Kidney epithelial cell (primary cell): ENCODE data around the gene NAT10. TPM values are rescaled to one million over a fixed set of nuclear protein-coding genes. Genes with fewer than 3 reads are reported as not detected.

ENCODE experiments used
- DNase-seq: peaks from one replicate; pipeline ENCODE4 v3.0.0-alpha.2; 2010; ENCODE audit warnings: low read depth
- H3K27me3 ChIP-seq: 2 replicates; pipeline ENCODE4 v1.6.0; 2011; ENCODE audit warnings: low read length; ENCODE audit not compliant: control insufficient read depth, insufficient read depth
- H3K36me3 ChIP-seq: 2 replicates; pipeline ENCODE4 v1.5.1; 2011; ENCODE audit warnings: low read length; ENCODE audit not compliant: control insufficient read depth, insufficient read depth
- H3K4me3 ChIP-seq: 2 replicates; pipeline ENCODE4 v1.5.1; 2011; ENCODE audit warnings: low read depth, mild to moderate bottlenecking, control low read depth, low read length
- total RNA-seq: library from RNA; depleted of rRNA; stranded (reverse); fragments of >200 nt; gene quantifications from 2 replicates; pipeline ENCODE4 v1.2.3, GENCODE V29; 2015
- TF ChIP-seq, protein P1 (sequence below): IDR thresholded peaks from 2 replicates; pipeline ENCODE4 v1.5.1; 2011; ENCODE audit warnings: mild to moderate bottlenecking, moderate library complexity, low read length, control low read depth, inconsistent platforms; ENCODE audit not compliant: insufficient read depth, poor library complexity, severe bottlenecking

The NAT10 gene
- total RNA-seq, 1 donor from 2014 or later, result 21.7 TPM

DNA sequence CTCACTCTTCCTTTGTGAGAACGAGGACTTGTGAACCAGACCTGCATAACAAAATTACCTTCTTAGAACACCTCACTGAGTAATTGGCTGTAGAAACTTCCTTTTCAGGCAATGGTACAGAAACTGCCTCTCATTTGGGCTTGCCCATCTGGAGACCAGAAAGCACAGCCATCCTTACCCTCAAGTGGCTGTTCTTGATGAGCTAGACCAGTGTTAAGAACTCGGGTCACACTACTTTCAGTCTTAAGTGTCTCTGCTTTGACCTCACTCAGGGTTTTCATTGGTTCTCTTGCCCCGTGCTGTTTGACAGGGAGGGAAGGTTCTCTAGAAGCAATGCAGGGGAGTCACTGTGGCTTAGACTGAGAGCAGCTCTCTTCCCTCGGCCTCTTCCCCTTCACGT, 29.3 kb downstream of the NAT10 start:
- Histone ChIP-seq H3K36me3 (peaks cover 3% of the 10 kb centered on the region), H3K4me3 (no peak overlapping the region), H3K27me3 (no peaks in the 10 kb centered on the region)
- TF ChIP-seq, protein P1, sequence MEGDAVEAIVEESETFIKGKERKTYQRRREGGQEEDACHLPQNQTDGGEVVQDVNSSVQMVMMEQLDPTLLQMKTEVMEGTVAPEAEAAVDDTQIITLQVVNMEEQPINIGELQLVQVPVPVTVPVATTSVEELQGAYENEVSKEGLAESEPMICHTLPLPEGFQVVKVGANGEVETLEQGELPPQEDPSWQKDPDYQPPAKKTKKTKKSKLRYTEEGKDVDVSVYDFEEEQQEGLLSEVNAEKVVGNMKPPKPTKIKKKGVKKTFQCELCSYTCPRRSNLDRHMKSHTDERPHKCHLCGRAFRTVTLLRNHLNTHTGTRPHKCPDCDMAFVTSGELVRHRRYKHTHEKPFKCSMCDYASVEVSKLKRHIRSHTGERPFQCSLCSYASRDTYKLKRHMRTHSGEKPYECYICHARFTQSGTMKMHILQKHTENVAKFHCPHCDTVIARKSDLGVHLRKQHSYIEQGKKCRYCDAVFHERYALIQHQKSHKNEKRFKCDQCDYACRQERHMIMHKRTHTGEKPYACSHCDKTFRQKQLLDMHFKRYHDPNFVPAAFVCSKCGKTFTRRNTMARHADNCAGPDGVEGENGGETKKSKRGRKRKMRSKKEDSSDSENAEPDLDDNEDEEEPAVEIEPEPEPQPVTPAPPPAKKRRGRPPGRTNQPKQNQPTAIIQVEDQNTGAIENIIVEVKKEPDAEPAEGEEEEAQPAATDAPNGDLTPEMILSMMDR, result no peak
- no peak for DNase-seq

DNA sequence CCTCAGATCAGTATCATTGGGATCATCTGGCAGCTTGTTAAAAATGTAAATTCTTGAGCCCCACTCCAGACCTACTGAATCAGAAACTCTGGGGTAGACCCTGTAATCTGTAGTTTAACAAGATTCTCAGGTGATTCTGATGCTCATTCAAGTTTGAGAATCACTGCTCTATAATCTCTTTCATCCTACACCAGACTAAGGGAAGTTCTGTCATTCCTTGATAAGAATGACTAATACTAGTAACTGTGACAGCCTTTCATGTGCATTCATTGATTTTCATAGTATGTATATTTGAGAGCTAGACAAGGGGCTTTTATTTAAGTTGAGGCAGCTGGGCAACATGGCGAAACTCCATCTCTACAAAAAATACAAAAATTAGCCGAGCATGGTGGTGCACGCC, 30.0 kb downstream of the NAT10 start:
- TF ChIP-seq, protein P1, result no peak
- Histone ChIP-seq H3K4me3 (no peak overlapping the region), H3K27me3 (no peaks in the 10 kb centered on the region), H3K36me3 (peaks cover 3% of the 10 kb centered on the region)
- no peak for DNase-seq

DNA sequence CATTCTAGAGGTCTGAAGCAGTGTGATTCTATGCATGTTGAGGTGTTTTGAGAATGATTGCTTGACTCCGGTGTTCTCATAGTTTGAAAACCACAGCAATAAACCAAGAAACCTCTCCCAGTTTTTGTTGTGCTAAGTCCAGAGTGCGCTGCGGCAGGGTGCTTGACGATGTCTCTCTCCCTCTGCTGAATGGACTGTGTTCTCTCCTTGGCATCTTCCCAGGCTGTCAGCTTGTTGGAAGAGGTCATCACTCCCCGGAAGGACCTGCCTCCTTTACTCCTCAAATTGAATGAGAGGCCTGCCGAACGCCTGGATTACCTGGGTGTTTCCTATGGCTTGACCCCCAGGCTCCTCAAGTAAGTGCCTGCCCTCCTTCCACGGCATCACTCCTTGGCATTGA, 31.0 kb downstream of the NAT10 start:
- no peak overlapping the region for H3K4me3 ChIP-seq
- H3K36me3 ChIP-seq, result peaks cover 3% of the 10 kb centered on the region
- TF ChIP-seq, protein P1, result no peak

DNA sequence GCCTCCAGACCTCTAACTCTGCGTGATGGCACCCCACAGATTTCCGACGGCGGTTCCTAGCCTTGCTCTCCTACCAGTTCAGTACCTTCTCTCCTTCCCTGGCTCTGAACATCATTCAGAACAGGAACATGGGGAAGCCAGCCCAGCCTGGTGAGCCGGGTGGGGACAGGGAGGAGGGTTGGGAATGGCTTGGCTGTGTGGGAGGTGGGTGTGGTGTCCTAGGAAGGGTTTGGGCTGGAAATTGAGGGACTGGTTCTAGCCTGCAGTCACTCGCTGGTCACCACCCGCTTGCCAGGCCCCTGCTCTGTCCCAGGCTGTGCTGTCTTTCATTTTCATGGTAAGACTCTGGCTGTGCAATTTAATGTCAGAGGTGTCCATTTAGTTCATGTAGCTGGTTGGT, 33.9 kb downstream of the NAT10 start:
- H3K27me3 ChIP-seq, result no peaks in the 10 kb centered on the region
- no peak for DNase-seq

More for the DNA sequence above, 31.0 kb downstream of the NAT10 start:
- H3K27me3 ChIP-seq, result no peaks in the 10 kb centered on the region
- DNase-seq, result no peak

DNA sequence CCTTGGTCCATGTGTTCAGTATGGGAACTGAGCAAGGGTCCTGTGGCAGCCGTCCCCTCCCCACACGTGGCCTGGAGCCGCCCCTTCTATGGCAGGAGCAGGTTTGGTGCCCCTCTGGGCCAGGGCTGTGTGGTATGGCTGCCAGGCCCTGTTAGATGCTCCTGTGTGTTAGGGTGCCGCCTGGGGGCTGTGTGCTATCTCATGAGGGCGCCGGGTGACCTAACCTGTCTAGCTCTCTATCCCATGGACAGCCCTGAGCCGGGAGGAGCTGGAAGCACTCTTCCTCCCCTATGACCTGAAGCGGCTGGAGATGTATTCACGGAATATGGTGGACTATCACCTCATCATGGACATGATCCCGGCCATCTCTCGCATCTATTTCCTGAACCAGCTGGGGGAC, 34.7 kb downstream of the NAT10 start:
- Histone ChIP-seq H3K4me3 (no peak overlapping the region), H3K36me3 (peaks cover 3% of the 10 kb centered on the region), H3K27me3 (no peaks in the 10 kb centered on the region)
- TF ChIP-seq, protein P1, result no peak
- no peak for DNase-seq

More for the DNA sequence above, 33.9 kb downstream of the NAT10 start:
- Histone ChIP-seq H3K4me3 (no peak overlapping the region), H3K36me3 (peaks cover 3% of the 10 kb centered on the region)
- TF ChIP-seq, protein P1, result no peak

DNA sequence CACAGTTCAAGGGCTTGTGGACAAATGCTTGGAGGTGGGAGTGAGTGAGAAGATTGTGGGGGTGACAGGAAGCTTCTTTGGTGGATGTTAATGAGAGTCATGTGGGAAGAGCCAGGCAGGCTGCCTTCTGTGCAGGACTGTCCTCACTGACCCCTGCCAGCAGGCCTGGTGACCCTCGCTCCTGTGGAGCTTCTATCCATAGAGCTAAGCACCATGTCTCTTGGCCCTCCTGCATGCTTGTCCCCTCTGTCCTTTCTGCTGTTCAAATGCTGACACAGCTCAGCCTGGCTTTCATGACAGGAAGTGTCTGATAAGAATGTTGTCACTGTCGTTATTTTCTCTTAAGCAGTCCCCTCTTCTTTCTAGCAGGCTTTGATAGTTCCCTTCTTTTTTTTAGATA, 37.6 kb downstream of the NAT10 start:
- DNase-seq, result no peak
- Histone ChIP-seq H3K4me3 (no peak overlapping the region), H3K36me3 (peaks cover 3% of the 10 kb centered on the region), H3K27me3 (no peaks in the 10 kb centered on the region)
- TF ChIP-seq, protein P1, result no peak
